ENCODE data around the gene ANO9.

GRCh38 chr11:380996-381395 is 60.8 kb downstream of the ANO9 start:
- no peak for TF ChIP-seq CTCF (IDR thresholded peaks at IDR 0.05)
- TF ChIP-seq POLR2A (IDR thresholded peaks at IDR 0.05): no peak

Data from heart left ventricle (tissue), 13 donors.